MCF 10A (cell line): Measurements from ENCODE around the gene SPATA13. TPM values are rescaled to one million over a fixed set of nuclear protein-coding genes. Genes with fewer than 3 reads are reported as not detected.

Experiments
- BruUV-seq: library from RNA; stranded (reverse); fragments of 400-500 nt; replicated peaks from 2 replicates; lab custom pipeline; 2021; lab: Mats Ljungman, UMichigan
- CTCF ChIA-PET: fragments of 300-600 bp; sonication (Branson Sonifier 250); formaldehyde crosslinking; extraction: SDS; loops from one replicate; lab custom pipeline; 2021; ENCODE audit warnings: antibody characterized with exemption, inconsistent platforms; lab: Yijun Ruan, JAX
- POLR2A ChIA-PET: fragments of 300-600, 350-650 bp; sonication (Branson Sonifier 250); formaldehyde crosslinking; extraction: SDS; loops from one replicate; lab custom pipeline; 2020; ENCODE audit warnings: antibody characterized with exemption, inconsistent platforms; lab: Yijun Ruan, JAX
- DNase-seq: peaks from one replicate; pipeline ENCODE4 v3.0.0-alpha.2; 2018; ENCODE audit not compliant: unreplicated experiment
- H3K27ac Mint-ChIP-seq: one replicate; pipeline ENCODE4 v1.8.0; 2022; ENCODE audit warnings: mild to moderate bottlenecking, low read depth, mixed read lengths; ENCODE audit not compliant: unreplicated experiment
- H3K27me3 Mint-ChIP-seq: one replicate; pipeline ENCODE4 v1.8.0; 2022; ENCODE audit warnings: mixed read lengths; ENCODE audit not compliant: insufficient read depth, unreplicated experiment
- H3K36me3 Mint-ChIP-seq: one replicate; pipeline ENCODE4 v1.8.0; 2022; ENCODE audit warnings: mild to moderate bottlenecking, moderate library complexity, mixed read lengths; ENCODE audit not compliant: insufficient read depth, unreplicated experiment
- H3K4me1 Mint-ChIP-seq: one replicate; pipeline ENCODE4 v1.8.0; 2022; ENCODE audit warnings: mixed read lengths; ENCODE audit not compliant: insufficient read depth, unreplicated experiment
- H3K4me3 Mint-ChIP-seq: one replicate; pipeline ENCODE4 v1.8.0; 2022; ENCODE audit warnings: mild to moderate bottlenecking, moderate library complexity, mixed read lengths; ENCODE audit not compliant: unreplicated experiment
- H3K9me3 Mint-ChIP-seq: one replicate; pipeline ENCODE4 v1.8.0; 2022; ENCODE audit warnings: mixed read lengths; ENCODE audit not compliant: unreplicated experiment
- CTCF ChIP-seq: fragments of 200-600 bp; IDR thresholded peaks from one replicate; pipeline ENCODE4 v1.8.0; 2022; ENCODE audit warnings: antibody characterized with exemption, mild to moderate bottlenecking; ENCODE audit not compliant: unreplicated experiment
- intact Hi-C: fragments of 100-400 bp; cut with micrococcal nuclease; formaldehyde crosslinking; loops from 2 replicates; pipeline ENCODE4 v1.14.1; 2022
- total RNA-seq: library from RNA; stranded (reverse); gene quantifications from 2 replicates; pipeline ENCODE4 v1.2.3, GENCODE V29; 2022

The SPATA13 gene
- total RNA-seq, 1 experiment from 2014 or later: 2.2 TPM

- no peak for DNase-seq
- Mint-ChIP-seq H3K4me1 (peaks cover 11% of the 10 kb centered on the region), H3K27ac (no peak overlapping the region), H3K36me3 (no peaks in the 10 kb centered on the region), H3K9me3 (no peaks in the 10 kb centered on the region), H3K27me3 (no peaks in the 10 kb centered on the region), H3K4me3 (no peak overlapping the region)
- ChIA-PET CTCF (interaction anchor here (0.6 to 0.7 kb wide), 3 partner anchors 21 to 840 kb away, joined by 3 to 4 read pairs (median 3); no protein-coding TSS in a partner anchor), POLR2A (interaction anchor here (0.6 to 1.1 kb wide), 2 partner anchors 31 to 197 kb away, joined by 3 read pairs; no protein-coding TSS in a partner anchor)
- no TSS peak for BruUV-seq
- TF ChIP-seq CTCF: no peak
- intact Hi-C loops: no loop called here
These were observed 21.6 kb downstream of the SPATA13 start for GRCh38 chr13:24181991-24182702.

- Mint-ChIP-seq H3K9me3 (no peaks in the 10 kb centered on the region), H3K27ac (no peak overlapping the region), H3K4me3 (no peak overlapping the region), H3K36me3 (no peaks in the 10 kb centered on the region), H3K27me3 (no peaks in the 10 kb centered on the region), H3K4me1 (peaks cover 11% of the 10 kb centered on the region)
- CTCF ChIA-PET: interaction anchor here (0.6 to 0.7 kb wide), 3 partner anchors 22 to 88 kb away, joined by 3 to 4 read pairs (median 3); no protein-coding TSS in a partner anchor
- intact Hi-C loops: no loop called here
- POLR2A ChIA-PET: interaction anchor here (1.1 kb wide), 1 partner anchor 198 kb away, joined by 3 read pairs; no protein-coding TSS in a partner anchor
- no peak for DNase-seq
- TF ChIP-seq CTCF: no peak
- BruUV-seq: no TSS peak
These were observed 22.2 kb downstream of the SPATA13 start for GRCh38 chr13:24182703-24183081.

- peaks cover 11% of the 10 kb centered on the region for H3K4me1 Mint-ChIP-seq
- no peak overlapping the region for H3K4me3 Mint-ChIP-seq
- ChIA-PET CTCF (no interaction called here), POLR2A (interaction anchor here (0.6 to 1.1 kb wide), 2 partner anchors 17 to 199 kb away, joined by 3 read pairs; no protein-coding TSS in a partner anchor)
- no peaks in the 10 kb centered on the region for H3K27me3 Mint-ChIP-seq
- intact Hi-C loops: no loop called here
- no peak overlapping the region for H3K27ac Mint-ChIP-seq
- no peaks in the 10 kb centered on the region for H3K36me3 Mint-ChIP-seq
- no TSS peak for BruUV-seq
- no peaks in the 10 kb centered on the region for H3K9me3 Mint-ChIP-seq
- no peak for DNase-seq
- TF ChIP-seq CTCF: no peak
These were observed 23.2 kb downstream of the SPATA13 start for GRCh38 chr13:24183741-24184182.

GRCh38 chr13:24184265-24184841 lies 23.8 kb downstream of the SPATA13 start:
- POLR2A ChIA-PET: no interaction called here
- TF ChIP-seq CTCF: no peak
- DNase-seq: no peak
- H3K4me1 Mint-ChIP-seq: peaks cover 9% of the 10 kb centered on the region
- intact Hi-C loops: no loop called here
- CTCF ChIA-PET: no interaction called here
- no peak overlapping the region for H3K27ac Mint-ChIP-seq
- no peak overlapping the region for H3K4me3 Mint-ChIP-seq
- no peaks in the 10 kb centered on the region for H3K9me3 Mint-ChIP-seq
- BruUV-seq: no TSS peak
- H3K27me3 Mint-ChIP-seq: no peaks in the 10 kb centered on the region
- H3K36me3 Mint-ChIP-seq: no peaks in the 10 kb centered on the region
